ENCODE data around the gene DCAF17. TPM values are rescaled to one million over a fixed set of nuclear protein-coding genes. Genes with fewer than 3 reads are reported as not detected.

The DCAF17 gene
- total and polyA plus RNA-seq, 2 of the 13 experiments (the other 11 are each of a cell fraction or from before 2014, with no cell fraction given) = 13.7 to 30.0 TPM

DNA sequence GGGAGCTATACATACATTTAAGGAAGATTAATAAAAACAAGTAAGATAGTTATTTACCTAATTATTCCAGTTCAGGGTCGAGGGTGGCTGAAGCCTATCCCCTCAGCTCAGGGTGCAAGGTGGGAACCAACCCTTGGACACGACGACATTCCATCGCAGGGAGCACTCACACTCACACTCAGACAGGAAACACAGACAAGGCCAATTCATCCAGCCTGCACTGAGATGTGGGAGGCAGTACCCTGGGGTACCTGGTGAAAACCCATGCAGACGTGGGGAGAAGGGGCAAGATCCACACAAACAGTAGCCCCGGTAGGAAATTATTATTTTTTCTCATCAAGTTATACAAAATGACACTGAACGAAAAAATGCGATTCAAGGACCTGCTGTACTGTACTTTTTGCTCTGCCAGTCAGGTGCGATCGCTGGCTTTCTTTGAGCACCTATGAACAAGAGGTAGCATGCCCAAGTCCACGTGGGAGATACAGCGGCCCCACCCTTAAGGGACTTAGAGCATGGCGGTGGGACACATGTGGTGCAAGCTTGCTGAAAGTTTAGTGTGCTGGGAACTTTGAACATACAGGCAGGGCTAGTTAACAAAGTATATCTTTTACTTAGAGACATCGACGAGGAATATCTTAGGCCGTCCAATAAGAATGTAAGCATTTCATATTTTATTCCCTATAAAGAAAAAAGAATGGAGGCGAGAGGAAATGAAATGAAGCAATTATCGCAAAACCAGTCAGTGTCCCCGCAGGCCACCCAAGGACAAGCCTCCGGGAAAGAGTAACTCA, 860 bp upstream of the DCAF17 start (continued):
- TF ChIP-seq ARHGAP35 (CRISPR knock-in tag; IDR thresholded peaks at IDR 0.05; ENCODE audit: borderline replicate concordance) (no peak), NFRKB (IDR thresholded peaks at IDR 0.05) (no peak), BRCA1 (CRISPR knock-in tag; IDR thresholded peaks at IDR 0.05) (no peak), ZC3H4 (CRISPR knock-in tag; IDR thresholded peaks at IDR 0.05; ENCODE audit: borderline replicate concordance) (peak; percentile 96; the same call in 1 of the 2 replicates), ZNF274 (CRISPR knock-in tag; IDR thresholded peaks at IDR 0.05) (no peak; the same call in 1 of the 2 replicates), ZBTB21 (CRISPR knock-in tag; IDR thresholded peaks at IDR 0.05) (no peak), THAP7 (CRISPR knock-in tag; IDR thresholded peaks at IDR 0.05) (no peak), HOMEZ (CRISPR knock-in tag; IDR thresholded peaks at IDR 0.05; ENCODE audit: low read depth) (no peak), ZNF781 (CRISPR knock-in tag; IDR thresholded peaks at IDR 0.05; ENCODE audit: borderline replicate concordance, not compliant biosample characterization) (no peak), ARNTL (CRISPR knock-in tag; IDR thresholded peaks at IDR 0.05) (no peak), ZEB1 (IDR thresholded peaks at IDR 0.05; ENCODE audit: insufficient replicate concordance, low read depth) (no peak), RARA (CRISPR knock-in tag; IDR thresholded peaks at IDR 0.05) (no peak; the same call in 1 of the 2 replicates), THAP11 (CRISPR knock-in tag; IDR thresholded peaks at IDR 0.05) (no peak), ZNF225 (CRISPR knock-in tag; IDR thresholded peaks at IDR 0.05) (no peak), ZNF484 (CRISPR knock-in tag; IDR thresholded peaks at IDR 0.05; ENCODE audit: borderline replicate concordance, low read depth) (no peak), ZNF878 (CRISPR knock-in tag; IDR thresholded peaks at IDR 0.05) (no peak), NFKB2 (CRISPR knock-in tag; IDR thresholded peaks at IDR 0.05; ENCODE audit: borderline replicate concordance) (no peak), ZNF17 (CRISPR knock-in tag; IDR thresholded peaks at IDR 0.05) (no peak), CBX2 (IDR thresholded peaks at IDR 0.05; ENCODE audit: low read depth, low read length) (no peak), CBX2 (CRISPR knock-in tag; IDR thresholded peaks at IDR 0.05; ENCODE audit: low read depth) (no peak)
- TF ChIP-seq, protein P1, sequence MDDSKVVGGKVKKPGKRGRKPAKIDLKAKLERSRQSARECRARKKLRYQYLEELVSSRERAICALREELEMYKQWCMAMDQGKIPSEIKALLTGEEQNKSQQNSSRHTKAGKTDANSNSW (CRISPR knock-in tag; IDR thresholded peaks at IDR 0.05; ENCODE audit: borderline replicate concordance) = no peak
- TF ChIP-seq, protein P2, sequence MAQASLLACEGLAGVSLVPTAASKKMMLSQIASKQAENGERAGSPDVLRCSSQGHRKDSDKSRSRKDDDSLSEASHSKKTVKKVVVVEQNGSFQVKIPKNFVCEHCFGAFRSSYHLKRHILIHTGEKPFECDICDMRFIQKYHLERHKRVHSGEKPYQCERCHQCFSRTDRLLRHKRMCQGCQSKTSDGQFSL (CRISPR knock-in tag; IDR thresholded peaks at IDR 0.05) = no peak
- TF ChIP-seq, protein P3, sequence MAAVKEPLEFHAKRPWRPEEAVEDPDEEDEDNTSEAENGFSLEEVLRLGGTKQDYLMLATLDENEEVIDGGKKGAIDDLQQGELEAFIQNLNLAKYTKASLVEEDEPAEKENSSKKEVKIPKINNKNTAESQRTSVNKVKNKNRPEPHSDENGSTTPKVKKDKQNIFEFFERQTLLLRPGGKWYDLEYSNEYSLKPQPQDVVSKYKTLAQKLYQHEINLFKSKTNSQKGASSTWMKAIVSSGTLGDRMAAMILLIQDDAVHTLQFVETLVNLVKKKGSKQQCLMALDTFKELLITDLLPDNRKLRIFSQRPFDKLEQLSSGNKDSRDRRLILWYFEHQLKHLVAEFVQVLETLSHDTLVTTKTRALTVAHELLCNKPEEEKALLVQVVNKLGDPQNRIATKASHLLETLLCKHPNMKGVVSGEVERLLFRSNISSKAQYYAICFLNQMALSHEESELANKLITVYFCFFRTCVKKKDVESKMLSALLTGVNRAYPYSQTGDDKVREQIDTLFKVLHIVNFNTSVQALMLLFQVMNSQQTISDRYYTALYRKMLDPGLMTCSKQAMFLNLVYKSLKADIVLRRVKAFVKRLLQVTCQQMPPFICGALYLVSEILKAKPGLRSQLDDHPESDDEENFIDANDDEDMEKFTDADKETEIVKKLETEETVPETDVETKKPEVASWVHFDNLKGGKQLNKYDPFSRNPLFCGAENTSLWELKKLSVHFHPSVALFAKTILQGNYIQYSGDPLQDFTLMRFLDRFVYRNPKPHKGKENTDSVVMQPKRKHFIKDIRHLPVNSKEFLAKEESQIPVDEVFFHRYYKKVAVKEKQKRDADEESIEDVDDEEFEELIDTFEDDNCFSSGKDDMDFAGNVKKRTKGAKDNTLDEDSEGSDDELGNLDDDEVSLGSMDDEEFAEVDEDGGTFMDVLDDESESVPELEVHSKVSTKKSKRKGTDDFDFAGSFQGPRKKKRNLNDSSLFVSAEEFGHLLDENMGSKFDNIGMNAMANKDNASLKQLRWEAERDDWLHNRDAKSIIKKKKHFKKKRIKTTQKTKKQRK (IDR thresholded peaks at IDR 0.05; ENCODE audit: low read length) = no peak
